Sciatic nerve (tissue), 2 donors: ENCODE measurements around the gene CCRL2. TPM values are rescaled to one million over a fixed set of nuclear protein-coding genes. Genes with fewer than 3 reads are reported as not detected.
"Not testable (repeated sequence)": the region's sequence is repeated elsewhere in the genome, so short reads cannot be mapped to it uniquely, and the experiment has no call there.

Experiments
- ATAC-seq: fragments of 200-7000 bp; cut with Tn5 transposase; one replicate; pipeline ENCODE4 v1.9.1; 2020; ENCODE audit warnings: mild to moderate bottlenecking, moderate library complexity
- DNase-seq: peaks from one replicate; pipeline ENCODE4 v3.0.0-alpha.2; 2020; ENCODE audit warnings: low spot score
- intact Hi-C: fragments of 100-400 bp; cut with DNase I; formaldehyde crosslinking; loops from one replicate; pipeline ENCODE4 v1.14.2; 2022
- total RNA-seq: library from RNA; stranded (reverse); fragmentation: NEBNext Ultra II Directional; extraction: Animal tissue kit (Norgen Biotek cat#: 25700); gene quantifications from one replicate; pipeline ENCODE4 v1.2.1, GENCODE V29; 2021
- donor health status: DM: no; HTN: no; CAD: no.
- donor health status: DM: no; HTN: no; CAD: no.

The CCRL2 gene
- total RNA-seq, 1 donor from 2014 or later: 4.7 TPM

DNA sequence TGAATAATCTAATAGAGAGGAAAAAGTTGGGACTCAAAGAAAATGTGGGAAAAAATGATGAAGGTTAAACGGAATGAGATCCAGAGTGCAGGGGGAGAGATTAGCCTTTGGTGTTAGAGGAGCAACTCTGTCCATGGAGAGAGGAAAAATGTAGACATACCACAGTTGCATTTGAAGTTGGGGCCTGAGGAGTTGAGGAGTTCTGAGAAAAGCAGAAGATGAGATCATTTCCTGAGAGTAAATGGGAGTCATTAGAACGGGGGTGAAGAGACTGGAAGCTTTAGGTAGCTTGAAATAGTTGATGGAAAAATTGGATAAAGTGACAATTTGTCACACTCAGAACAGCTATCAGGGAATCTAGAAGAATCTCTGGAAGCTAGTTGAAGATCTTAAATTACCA lies 7.5 kb upstream of the CCRL2 start:
- DNase-seq (no peak), ATAC-seq (no peak)
- intact Hi-C loops: no loop called here

DNA sequence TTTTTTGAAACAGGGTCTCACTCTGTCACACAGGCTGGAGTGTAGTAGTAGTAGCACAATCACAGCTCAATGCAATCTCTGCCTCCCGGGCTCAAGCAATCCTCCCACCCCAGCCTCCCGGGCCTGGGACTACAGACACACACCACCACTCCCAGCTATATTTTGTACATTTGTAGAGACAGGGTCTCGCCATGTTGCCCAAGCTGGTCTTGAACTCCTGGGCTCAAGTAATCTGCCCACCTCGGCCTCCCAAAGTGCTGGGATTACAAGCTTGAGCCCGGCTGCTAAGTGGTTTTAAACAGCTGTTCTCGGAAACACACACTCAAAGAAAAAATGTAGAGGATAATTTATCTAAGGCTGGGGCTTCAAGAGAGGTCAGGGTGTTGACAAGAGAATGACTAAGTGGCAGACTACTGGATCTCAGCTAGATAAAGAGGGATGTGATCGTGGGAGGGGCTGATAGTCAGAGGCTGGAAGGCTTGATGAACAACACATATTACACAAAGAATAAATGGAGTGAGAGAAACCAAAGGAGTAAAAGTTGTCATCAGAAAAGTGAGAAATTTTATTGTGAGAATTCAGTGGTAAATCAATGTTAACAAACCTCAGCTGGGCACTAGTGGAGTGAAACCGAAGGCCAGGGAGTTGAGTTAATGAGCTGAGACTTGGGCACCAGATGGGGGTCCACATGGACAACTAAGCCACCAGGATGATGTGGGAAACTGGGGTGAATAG lies 6.9 kb upstream of the CCRL2 start:
- intact Hi-C loops: no loop called here
- DNase-seq: no peak
- ATAC-seq: no peak

GRCh38 chr3:46400846-46401245 lies 6.2 kb upstream of the CCRL2 start:
- ATAC-seq (no peak), DNase-seq (no peak)
- intact Hi-C loops: no loop called here

- DNase-seq (no peak), ATAC-seq (no peak)
- intact Hi-C loops: no loop called here
Observed at GRCh38 chr3:46401579-46401978, 5.5 kb upstream of the CCRL2 start.

DNA sequence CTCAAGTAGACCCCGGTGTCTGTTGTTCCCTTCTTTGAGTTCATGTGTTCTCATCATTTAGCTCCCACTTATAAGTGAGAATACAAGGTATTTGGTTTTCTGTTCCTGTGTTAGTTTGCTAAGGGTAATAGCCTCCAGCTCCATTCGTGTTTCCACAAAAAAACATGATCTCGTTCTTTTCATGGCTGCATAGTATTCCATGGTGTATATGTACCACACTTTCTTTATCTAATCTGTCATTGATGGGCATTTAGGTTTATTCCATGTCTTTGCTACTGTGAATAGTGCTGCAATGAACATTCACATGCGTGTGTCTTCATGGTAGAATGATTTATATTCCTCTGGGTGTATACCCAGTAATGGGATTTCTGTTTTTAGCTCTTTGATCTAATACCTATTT lies 4.2 kb upstream of the CCRL2 start:
- ATAC-seq, DNase-seq, intact Hi-C loops: not testable (repeated sequence)

- DNase-seq (no peak), ATAC-seq (peak; percentile 64)
- intact Hi-C loops: no loop called here
Observed at GRCh38 chr3:46405301-46406019, 1.6 kb upstream of the CCRL2 start.

- intact Hi-C loops: no loop called here
- DNase-seq (peak; percentile 49), ATAC-seq (peak; percentile 50)
Observed at GRCh38 chr3:46406443-46406787, 644 bp upstream of the CCRL2 start.

DNA sequence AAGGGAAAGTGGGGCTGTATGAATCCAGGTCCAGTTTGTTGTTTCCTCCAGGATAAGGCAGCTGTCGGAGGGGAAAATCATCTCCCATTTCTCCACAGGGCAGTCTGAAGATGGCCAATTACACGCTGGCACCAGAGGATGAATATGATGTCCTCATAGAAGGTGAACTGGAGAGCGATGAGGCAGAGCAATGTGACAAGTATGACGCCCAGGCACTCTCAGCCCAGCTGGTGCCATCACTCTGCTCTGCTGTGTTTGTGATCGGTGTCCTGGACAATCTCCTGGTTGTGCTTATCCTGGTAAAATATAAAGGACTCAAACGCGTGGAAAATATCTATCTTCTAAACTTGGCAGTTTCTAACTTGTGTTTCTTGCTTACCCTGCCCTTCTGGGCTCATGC lies 911 bp downstream of the CCRL2 start:
- intact Hi-C loops: no loop called here
- DNase-seq (no peak), ATAC-seq (no peak)

GRCh38 chr3:46408853-46409252 lies 1.8 kb downstream of the CCRL2 start:
- ATAC-seq: no peak
- intact Hi-C loops: no loop called here

GRCh38 chr3:46409739-46410489 lies 2.9 kb downstream of the CCRL2 start:
- DNase-seq: no peak
- ATAC-seq: no peak
- intact Hi-C loops: no loop called here

More at GRCh38 chr3:46408853-46409252, 1.8 kb downstream of the CCRL2 start:
- no peak for DNase-seq

DNA sequence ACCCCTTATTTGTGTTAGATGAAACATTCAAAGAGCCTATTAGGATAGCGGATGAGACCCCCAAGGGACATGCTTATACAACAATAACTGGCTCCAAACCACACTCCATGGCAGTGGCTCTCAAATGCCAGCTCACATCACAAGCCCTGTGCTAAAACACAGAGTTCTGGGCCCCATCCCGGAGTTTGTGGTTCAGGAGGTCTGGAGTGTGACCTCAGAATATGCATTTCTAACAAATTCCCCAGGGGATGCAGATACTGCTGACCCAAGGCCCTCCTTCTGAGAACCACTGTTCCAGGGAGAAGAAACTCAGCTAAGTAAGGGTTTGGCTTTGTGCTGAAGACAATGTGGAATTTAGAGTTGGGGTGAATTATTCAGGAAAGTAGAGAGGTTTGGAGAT lies 3.6 kb downstream of the CCRL2 start:
- intact Hi-C loops: no loop called here
- ATAC-seq: no peak
- no peak for DNase-seq

DNA sequence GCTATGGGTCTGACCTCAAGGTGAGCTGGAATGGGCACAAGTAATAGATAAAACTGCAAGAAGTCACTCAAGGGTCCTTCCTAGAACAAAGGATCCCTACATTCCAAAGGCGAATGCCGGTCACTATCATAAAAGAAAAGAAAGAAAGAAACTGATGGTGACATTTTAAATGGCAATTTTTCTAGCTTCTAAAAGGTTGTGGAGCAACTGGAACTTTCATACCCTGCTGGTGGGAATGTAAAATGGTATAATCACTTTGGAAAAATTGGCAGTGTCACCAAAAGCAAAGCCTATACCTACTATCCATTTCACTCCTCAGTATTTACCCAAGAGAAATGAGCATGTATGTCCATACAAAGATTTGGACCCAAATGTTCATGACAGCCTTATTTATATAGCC lies 4.2 kb downstream of the CCRL2 start:
- DNase-seq: no peak
- intact Hi-C loops: no loop called here
- ATAC-seq: no peak

- ATAC-seq: no peak
- DNase-seq: no peak
- intact Hi-C loops: no loop called here
Observed at GRCh38 chr3:46412786-46413298, 5.8 kb downstream of the CCRL2 start.

DNA sequence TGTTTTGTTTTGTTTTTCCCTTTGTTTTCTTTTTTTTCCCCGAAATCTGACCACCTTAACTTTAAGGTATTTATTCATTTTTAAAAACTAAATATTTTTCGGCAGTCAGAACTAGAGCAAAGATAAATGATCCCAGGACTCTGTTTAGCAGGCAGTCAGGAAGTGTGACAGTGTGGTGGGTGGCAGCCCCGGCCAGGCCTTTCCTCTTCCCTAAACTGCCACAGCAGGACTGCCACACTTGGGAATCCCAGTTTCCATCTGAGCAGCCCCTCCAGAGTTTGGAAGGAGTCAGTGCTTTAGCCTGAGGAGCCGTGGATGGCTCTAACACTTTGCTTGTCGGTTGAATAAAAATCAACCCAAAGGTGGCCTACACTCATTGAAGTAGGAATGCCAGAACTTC lies 6.9 kb downstream of the CCRL2 start:
- intact Hi-C loops: no loop called here
- no peak for ATAC-seq
- DNase-seq: no peak

GRCh38 chr3:46414739-46415138 lies 7.7 kb downstream of the CCRL2 start:
- ATAC-seq: no peak
- intact Hi-C loops: no loop called here
- DNase-seq: no peak

DNA sequence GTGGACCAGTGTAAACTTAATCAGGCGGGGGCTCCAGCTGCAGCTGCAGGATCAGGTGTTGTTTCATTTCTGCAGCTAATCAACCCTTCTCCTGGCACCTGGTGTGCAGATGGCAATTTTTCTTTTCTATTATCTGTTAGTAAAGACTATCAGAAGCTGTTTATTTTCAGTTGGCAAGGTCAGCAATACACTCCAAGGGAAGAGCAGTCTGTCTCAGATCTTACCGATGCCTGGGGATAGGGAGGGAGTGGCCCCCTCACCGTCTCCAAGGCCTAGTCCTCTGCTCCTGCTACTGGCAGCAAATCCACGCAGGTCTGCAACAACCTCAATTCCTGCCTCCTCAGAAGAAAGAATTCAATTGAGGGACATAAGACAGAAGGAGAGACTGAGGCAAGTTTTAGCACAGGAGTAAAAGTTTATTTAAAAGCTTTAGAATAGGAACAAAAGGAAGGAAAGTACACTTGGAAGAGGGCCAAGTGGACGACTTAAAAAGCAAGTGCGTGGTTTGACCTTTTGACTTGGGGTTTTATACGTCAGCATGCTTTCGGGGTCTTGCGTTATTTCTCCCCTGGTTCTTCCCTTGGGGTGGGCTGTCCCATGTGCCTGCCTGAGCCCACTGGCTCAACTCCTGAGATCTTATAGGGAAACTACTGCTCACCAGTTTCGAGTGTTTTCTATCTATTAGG lies 9.2 kb downstream of the CCRL2 start:
- intact Hi-C loops: no loop called here
- DNase-seq: no peak
- no peak for ATAC-seq

- DNase-seq (no peak), ATAC-seq (no peak)
- intact Hi-C loops: no loop called here
Observed at GRCh38 chr3:46416811-46417510, 9.9 kb downstream of the CCRL2 start.

- intact Hi-C loops: no loop called here
- no peak for DNase-seq
- ATAC-seq: no peak
Observed at GRCh38 chr3:46417841-46418611, 11.0 kb downstream of the CCRL2 start.
